Measurements from ENCODE around the gene NAGA. TPM values are rescaled to one million over a fixed set of nuclear protein-coding genes. Genes with fewer than 3 reads are reported as not detected.
A peak's percentile ranks its signal among the peaks of the same experiment; 100 is the strongest.
"Not testable (repeated sequence)": the region's sequence is repeated elsewhere in the genome, so short reads cannot be mapped to it uniquely, and the experiment has no call there.

NAGA gene
- total and polyA plus RNA-seq, 2 donors (not counting 1 experiment from before 2014, with no cell fraction given), result 24.5 to 43.4 TPM

DNA sequence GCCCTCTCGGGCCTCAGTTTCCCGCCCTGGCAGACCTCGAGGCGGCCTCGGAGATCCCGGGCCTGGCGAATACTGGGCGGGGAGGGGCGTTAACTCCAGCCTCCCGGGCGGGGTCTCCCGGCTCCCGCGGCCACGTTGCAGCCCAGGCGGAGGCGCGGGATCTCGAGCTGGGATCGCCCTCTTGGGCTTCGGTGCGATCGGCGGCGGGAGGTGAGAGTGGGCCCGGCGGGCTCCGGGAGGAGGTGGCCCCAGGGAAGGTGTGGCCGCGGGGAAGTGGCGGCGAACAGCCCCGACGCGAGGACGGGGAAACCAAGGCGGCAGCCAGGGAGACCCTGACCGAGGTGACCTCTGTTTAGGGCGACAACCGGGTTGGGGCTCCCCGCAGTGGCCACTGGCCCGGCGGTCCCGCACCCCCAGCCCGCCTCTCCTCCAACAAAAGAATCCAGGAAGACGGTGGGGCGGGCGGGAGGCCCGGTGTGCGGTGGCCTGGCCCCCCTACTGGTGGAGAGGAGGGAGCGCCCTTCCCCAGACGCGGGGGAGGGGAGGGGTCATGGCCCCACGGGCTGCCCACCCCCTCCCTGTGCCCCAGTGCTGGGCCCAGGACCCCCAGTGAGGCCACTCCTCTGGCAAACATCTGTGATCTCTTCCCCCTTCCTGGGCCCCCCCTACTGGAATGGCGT lies 3.7 kb upstream of the NAGA start, which contains the start of gene PHETA2:
TSS of gene PHETA2 (plus strand) at position 117 of the 680 bp plus-strand sequence. CDS start 3,046 bp downstream, outside the sequence.
- H3K79me2 ChIP-seq (ENCODE audit: control insufficient read depth, insufficient read depth, low read length), result no peaks in the 10 kb centered on the region
- DNase-seq (ENCODE audit: low read depth in 2 of 2), result peak; percentile 45 to 51
- no peaks in the 10 kb centered on the region for H3K9me3 ChIP-seq (ENCODE audit: control insufficient read depth, insufficient read depth, low read depth, low read length)
- H2AFZ ChIP-seq (ENCODE audit: low read length), result peak within 1 kb of the TSS; percentile 76
- peak within 1 kb of the TSS; percentile 82 for H3K9ac ChIP-seq (ENCODE audit: insufficient read depth, low read length)
- H4K20me1 ChIP-seq (ENCODE audit: control insufficient read depth, extremely low read depth, insufficient read depth, low read length), result no peaks in the 10 kb centered on the region
- no peak for TF ChIP-seq EZH2 (IDR thresholded peaks at IDR 0.05; ENCODE audit: low read length, missing control alignments)
- peak; percentile 31 to 34 for TF ChIP-seq CTCF (conservative IDR thresholded peaks at IDR 0.05 in 1 of 2, IDR thresholded peaks at IDR 0.05 in 1 of 2; ENCODE audit: low read depth in 1 of 2, low read length in 2 of 2)
- H3K27ac ChIP-seq (ENCODE audit: insufficient read depth, low read length), result peak within 1 kb of the TSS; percentile 70
- H3K4me2 ChIP-seq (ENCODE audit: extremely low read depth, insufficient read depth, low read length), result peak within 1 kb of the TSS; percentile 80
- peak within 1 kb of the TSS; percentile 52 to 73 (median 60) for H3K4me3 ChIP-seq (replicated peaks in 1 of 4; ENCODE audit: control extremely low read depth in 1 of 4, insufficient read depth in 1 of 4, low read depth in 3 of 4, low read length in 4 of 4)
- H3K4me1 ChIP-seq (ENCODE audit: control insufficient read depth, extremely low read depth, insufficient read depth, low read length), result peaks cover 11% of the 10 kb centered on the region
- peaks cover 5% of the 10 kb centered on the region for H3K36me3 ChIP-seq (ENCODE audit: control insufficient read depth, insufficient read depth, low read length)
- no peaks in the 10 kb centered on the region for H3K27me3 ChIP-seq (ENCODE audit: control insufficient read depth, insufficient read depth, low read length)

- H4K20me1 ChIP-seq (ENCODE audit: control insufficient read depth, extremely low read depth, insufficient read depth, low read length), result no peaks in the 10 kb centered on the region
- H2AFZ ChIP-seq (ENCODE audit: low read length), result peak overlapping the region; percentile 76
- no peak for DNase-seq (ENCODE audit: low read depth in 2 of 2)
- no peaks in the 10 kb centered on the region for H3K9me3 ChIP-seq (ENCODE audit: control insufficient read depth, insufficient read depth, low read depth, low read length)
- peaks cover 5% of the 10 kb centered on the region for H3K36me3 ChIP-seq (ENCODE audit: control insufficient read depth, insufficient read depth, low read length)
- H3K9ac ChIP-seq (ENCODE audit: insufficient read depth, low read length), result peak overlapping the region; percentile 82
- H3K79me2 ChIP-seq (ENCODE audit: control insufficient read depth, insufficient read depth, low read length), result no peaks in the 10 kb centered on the region
- no peak for TF ChIP-seq CTCF (conservative IDR thresholded peaks at IDR 0.05 in 1 of 2, IDR thresholded peaks at IDR 0.05 in 1 of 2; ENCODE audit: low read depth in 1 of 2, low read length in 2 of 2)
- H3K4me3 ChIP-seq (replicated peaks in 1 of 4; ENCODE audit: control extremely low read depth in 1 of 4, insufficient read depth in 1 of 4, low read depth in 3 of 4, low read length in 4 of 4), result peak overlapping the region; percentile 16 to 73 (median 54)
- H3K4me2 ChIP-seq (ENCODE audit: extremely low read depth, insufficient read depth, low read length), result peak overlapping the region; percentile 80
- H3K4me1 ChIP-seq (ENCODE audit: control insufficient read depth, extremely low read depth, insufficient read depth, low read length), result peaks cover 8% of the 10 kb centered on the region
- H3K27me3 ChIP-seq (ENCODE audit: control insufficient read depth, insufficient read depth, low read length), result no peaks in the 10 kb centered on the region
- H3K27ac ChIP-seq (ENCODE audit: insufficient read depth, low read length), result peak overlapping the region; percentile 70
Observed at GRCh38 chr22:42073621-42074041, 3.0 kb upstream of the NAGA start.

DNA sequence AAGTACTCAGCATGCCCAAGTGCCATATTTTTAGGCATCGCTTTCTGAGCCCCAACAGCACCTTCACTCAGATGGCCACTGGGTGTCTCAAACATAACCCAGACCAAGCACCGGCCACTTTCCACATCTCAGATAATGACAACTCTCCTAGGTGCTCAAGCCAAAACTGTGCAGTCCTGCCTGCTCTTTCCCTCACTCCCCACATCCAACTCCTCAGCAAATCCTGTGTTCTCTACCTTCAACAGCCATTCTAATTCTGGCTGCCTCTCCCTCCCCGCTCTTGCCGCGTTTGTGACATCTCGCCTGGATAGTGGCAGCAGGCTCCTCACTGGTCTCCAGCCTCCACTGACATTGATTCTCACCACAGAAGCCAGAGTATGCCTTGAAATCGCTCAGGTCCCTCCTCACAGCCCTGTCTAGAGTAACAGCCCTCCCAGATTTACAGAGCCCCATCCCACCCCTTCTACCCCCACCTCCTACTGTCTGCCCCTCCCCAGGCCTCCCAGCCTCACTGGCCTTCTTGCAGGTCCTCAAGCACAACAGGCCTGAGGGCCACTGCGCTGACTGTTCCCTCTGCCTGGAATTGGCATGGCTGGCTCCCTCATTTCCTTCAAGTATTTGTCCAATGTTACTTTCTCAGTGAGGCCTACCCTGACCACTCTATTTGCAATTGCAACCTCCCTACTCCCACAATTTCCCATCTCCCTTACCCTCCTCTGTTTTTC lies 2.2 kb upstream of the NAGA start:
- Histone ChIP-seq H3K4me3 (replicated peaks in 1 of 4; ENCODE audit: control extremely low read depth in 1 of 4, insufficient read depth in 1 of 4, low read depth in 3 of 4, low read length in 4 of 4) (no peak overlapping the region), H3K27me3 (ENCODE audit: control insufficient read depth, insufficient read depth, low read length) (no peaks in the 10 kb centered on the region), H3K4me2 (ENCODE audit: extremely low read depth, insufficient read depth, low read length) (no peak overlapping the region), H3K79me2 (ENCODE audit: control insufficient read depth, insufficient read depth, low read length) (no peaks in the 10 kb centered on the region), H3K27ac (ENCODE audit: insufficient read depth, low read length) (no peak overlapping the region), H3K9ac (ENCODE audit: insufficient read depth, low read length) (no peak overlapping the region), H4K20me1 (ENCODE audit: control insufficient read depth, extremely low read depth, insufficient read depth, low read length) (no peaks in the 10 kb centered on the region), H2AFZ (ENCODE audit: low read length) (no peak overlapping the region), H3K36me3 (ENCODE audit: control insufficient read depth, insufficient read depth, low read length) (peaks cover 5% of the 10 kb centered on the region), H3K4me1 (ENCODE audit: control insufficient read depth, extremely low read depth, insufficient read depth, low read length) (peaks cover 8% of the 10 kb centered on the region), H3K9me3 (ENCODE audit: control insufficient read depth, insufficient read depth, low read depth, low read length) (no peaks in the 10 kb centered on the region)
- TF ChIP-seq CTCF (conservative IDR thresholded peaks at IDR 0.05 in 1 of 2, IDR thresholded peaks at IDR 0.05 in 1 of 2; ENCODE audit: low read depth in 1 of 2, low read length in 2 of 2) (no peak), EZH2 (IDR thresholded peaks at IDR 0.05; ENCODE audit: low read length, missing control alignments) (no peak)
- no peak for DNase-seq (ENCODE audit: low read depth in 2 of 2)

DNA sequence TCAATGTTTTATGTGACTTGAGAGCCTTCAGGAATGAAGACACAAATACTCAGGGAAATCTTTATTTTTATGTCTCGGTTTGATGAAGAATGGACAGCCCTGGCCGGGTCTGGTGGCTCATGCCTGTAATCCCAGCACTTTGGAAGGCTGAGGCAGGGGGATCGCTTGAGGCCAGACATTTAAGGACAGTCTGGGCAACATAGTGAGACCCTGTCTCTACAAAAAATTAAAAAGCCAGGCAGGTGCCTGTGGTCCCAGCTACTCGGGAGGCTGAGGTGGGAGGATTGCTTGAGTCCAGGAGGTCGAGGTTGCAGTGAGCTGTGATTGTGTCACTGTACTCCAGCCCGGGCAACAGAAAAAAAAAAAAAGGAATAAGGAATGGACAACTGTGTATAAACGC lies 896 bp upstream of the NAGA start:
- peak overlapping the region; percentile 99 for H3K4me2 ChIP-seq (ENCODE audit: extremely low read depth, insufficient read depth, low read length)
- H3K4me3 ChIP-seq (replicated peaks in 1 of 4; ENCODE audit: control extremely low read depth in 1 of 4, insufficient read depth in 1 of 4, low read depth in 3 of 4, low read length in 4 of 4), result peak overlapping the region in 2 of 4 experiments; percentile 72 to 79

More for the DNA sequence above, 896 bp upstream of the NAGA start:
- not testable (repeated sequence) for H3K9me3 ChIP-seq (ENCODE audit: control insufficient read depth, insufficient read depth, low read depth, low read length); H3K79me2 ChIP-seq (ENCODE audit: control insufficient read depth, insufficient read depth, low read length); H4K20me1 ChIP-seq (ENCODE audit: control insufficient read depth, extremely low read depth, insufficient read depth, low read length); H3K36me3 ChIP-seq (ENCODE audit: control insufficient read depth, insufficient read depth, low read length); DNase-seq (ENCODE audit: low read depth in 2 of 2); H3K4me1 ChIP-seq (ENCODE audit: control insufficient read depth, extremely low read depth, insufficient read depth, low read length); H2AFZ ChIP-seq (ENCODE audit: low read length); H3K27ac ChIP-seq (ENCODE audit: insufficient read depth, low read length); H3K9ac ChIP-seq (ENCODE audit: insufficient read depth, low read length); H3K27me3 ChIP-seq (ENCODE audit: control insufficient read depth, insufficient read depth, low read length)
